Skeletal muscle tissue (tissue), 4 donors: ENCODE measurements around the gene SLC7A5. TPM values are rescaled to one million over a fixed set of nuclear protein-coding genes. Genes with fewer than 3 reads are reported as not detected.

ENCODE experiments used
- H3K27ac ChIP-seq: one replicate; pipeline ENCODE4 v1.7.0; 2013; ENCODE audit warnings: mild to moderate bottlenecking, low read depth, low read length, inconsistent platforms
- H3K27me3 ChIP-seq, 3 donors: one replicate each; pipeline ENCODE4 v1.7.0; 2013; ENCODE audit warnings: low read length in 3 of 3; ENCODE audit not compliant: control insufficient read depth in 3 of 3, insufficient read depth in 3 of 3
- H3K36me3 ChIP-seq, 3 donors: one replicate each; pipeline ENCODE4 v1.7.0; 2013; ENCODE audit warnings: low read length in 3 of 3; ENCODE audit not compliant: control insufficient read depth in 3 of 3, insufficient read depth in 3 of 3
- H3K4me1 ChIP-seq, 3 donors: one replicate each; pipeline ENCODE4 v1.7.0; 2013; ENCODE audit warnings: low read length in 3 of 3, mild to moderate bottlenecking in 3 of 3; ENCODE audit not compliant: control insufficient read depth in 3 of 3, insufficient read depth in 3 of 3
- H3K4me3 ChIP-seq, 3 donors: one replicate each; pipeline ENCODE4 v1.7.0; 2013; ENCODE audit warnings: low read length in 3 of 3
- H3K9ac ChIP-seq, 3 donors: one replicate each; pipeline ENCODE4 v1.7.0; 2013; ENCODE audit warnings: low read length in 3 of 3, mild to moderate bottlenecking in 3 of 3, moderate library complexity in 2 of 3, low read depth in 1 of 3
- H3K9me3 ChIP-seq, 3 donors: one replicate each; pipeline ENCODE4 v1.7.0; 2013; ENCODE audit warnings: low read length in 3 of 3; ENCODE audit not compliant: control insufficient read depth in 3 of 3
- total RNA-seq: library from RNA; depleted of rRNA; stranded (reverse); fragments of >200 nt; gene quantifications from one replicate; pipeline ENCODE4 v1.2.3, GENCODE V29; 2014
- donor health status: Osteomylitis.

The SLC7A5 gene
- total RNA-seq, 1 donor from 2014 or later: 3.1 TPM

DNA sequence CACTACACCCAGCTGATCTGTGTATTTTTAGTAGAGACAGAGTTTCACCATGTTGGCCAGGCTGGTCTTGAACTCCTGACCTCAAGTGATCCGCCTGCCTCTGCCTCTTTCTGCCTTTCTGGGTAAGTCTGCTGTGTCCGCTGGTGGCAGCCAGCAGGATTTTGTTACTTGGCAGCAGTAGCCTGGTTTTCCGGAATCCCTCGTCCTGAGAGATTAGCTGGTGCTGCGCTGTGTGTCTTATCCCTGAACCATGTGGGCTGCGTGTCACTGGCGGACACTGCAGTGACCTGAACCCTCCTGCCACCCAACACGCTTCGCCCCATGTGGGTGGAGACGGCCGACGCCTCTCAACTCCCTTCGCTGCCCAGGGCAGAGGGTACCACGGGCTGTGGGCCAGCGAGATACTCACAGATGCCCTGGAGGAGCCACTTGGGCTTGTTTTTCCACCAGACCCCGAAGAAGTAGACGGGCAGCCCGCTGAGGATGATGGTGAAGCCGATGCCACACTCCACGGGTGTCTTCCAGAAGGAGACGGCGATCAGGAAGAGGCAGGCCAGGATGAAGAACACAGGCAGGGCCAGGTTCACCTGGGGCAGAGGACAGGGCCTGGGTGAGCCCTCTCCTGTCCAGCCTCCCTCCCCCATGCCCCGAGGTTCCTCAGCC, 35.2 kb downstream of the SLC7A5 start:
- peaks cover 44 to 75% (median 71%) of the 10 kb centered on the region in 3 donors for H3K36me3 ChIP-seq
- H3K4me3 ChIP-seq: no peak overlapping the region
- no peak overlapping the region for H3K27ac ChIP-seq
- peaks cover 0 to 11% (median 2%) of the 10 kb centered on the region in 3 donors for H3K4me1 ChIP-seq
- no peaks in the 10 kb centered on the region for H3K9me3 ChIP-seq
- H3K9ac ChIP-seq: peak overlapping the region in 1 of 3 donors; percentile 16
- H3K27me3 ChIP-seq: no peaks in the 10 kb centered on the region

DNA sequence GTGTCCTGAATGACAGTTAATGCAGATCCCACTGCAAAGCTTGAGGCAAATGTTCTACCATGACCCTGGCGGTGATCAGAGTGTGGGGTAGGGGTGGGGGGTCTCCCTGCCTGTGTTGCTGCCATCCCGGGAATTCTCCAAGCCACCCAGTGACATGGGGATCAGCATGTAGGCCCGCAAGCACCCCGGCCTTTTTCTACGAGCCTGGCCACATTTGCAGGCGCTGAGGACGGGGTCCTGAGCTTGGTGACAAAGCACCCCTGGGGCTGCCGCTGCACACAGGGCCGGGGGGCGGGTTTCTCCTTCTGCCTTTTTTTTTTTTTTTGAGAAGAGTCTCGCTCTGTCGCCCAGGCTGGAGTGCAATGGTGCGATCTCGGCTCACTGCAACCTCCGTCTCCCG, 35.8 kb downstream of the SLC7A5 start:
- Histone ChIP-seq H3K9ac (no peak overlapping the region), H3K9me3 (no peaks in the 10 kb centered on the region), H3K27ac (no peak overlapping the region), H3K4me3 (no peak overlapping the region), H3K27me3 (no peaks in the 10 kb centered on the region), H3K36me3 (peaks cover 38 to 69% (median 66%) of the 10 kb centered on the region in 3 donors), H3K4me1 (peaks cover 0 to 11% (median 2%) of the 10 kb centered on the region in 3 donors)

DNA sequence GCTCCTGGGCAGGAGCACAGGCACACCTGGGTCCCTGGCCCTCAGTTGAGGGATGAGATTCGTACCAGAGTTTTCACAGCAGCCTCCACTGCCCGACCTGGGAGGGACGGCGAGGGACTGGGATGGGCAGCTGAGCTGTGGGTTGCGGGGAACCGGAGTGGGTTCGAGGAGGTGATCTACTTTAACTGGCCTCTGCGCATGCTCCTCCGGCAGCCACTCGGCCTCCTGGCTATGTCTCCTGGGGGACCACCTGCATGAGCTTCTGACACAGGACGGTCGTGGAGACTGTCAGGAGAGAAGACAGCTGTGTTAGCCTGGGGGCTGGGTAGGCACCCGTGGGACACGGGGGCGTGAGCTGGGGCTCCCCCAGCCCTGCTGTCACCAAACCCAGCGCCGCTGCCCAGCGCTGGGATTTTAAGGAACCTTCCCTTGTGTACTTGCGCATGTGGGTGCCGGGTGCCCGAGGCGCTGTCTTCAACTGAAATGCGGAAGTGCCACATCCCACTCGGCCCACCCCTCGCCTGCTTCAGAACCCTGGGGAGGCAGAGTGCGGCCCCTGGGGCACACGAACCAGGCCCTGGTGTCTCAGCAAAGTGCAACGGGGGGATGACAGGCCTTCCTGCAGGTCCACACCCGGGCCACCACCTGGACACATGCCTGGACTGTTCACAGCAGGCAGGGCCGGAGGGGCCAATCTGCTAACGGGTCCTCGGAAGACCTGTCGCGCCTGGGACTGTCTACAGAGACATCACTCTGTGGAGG, 36.4 kb downstream of the SLC7A5 start:
- H3K36me3 ChIP-seq: peaks cover 36 to 65% (median 63%) of the 10 kb centered on the region in 3 donors
- H3K9ac ChIP-seq: no peak overlapping the region

DNA sequence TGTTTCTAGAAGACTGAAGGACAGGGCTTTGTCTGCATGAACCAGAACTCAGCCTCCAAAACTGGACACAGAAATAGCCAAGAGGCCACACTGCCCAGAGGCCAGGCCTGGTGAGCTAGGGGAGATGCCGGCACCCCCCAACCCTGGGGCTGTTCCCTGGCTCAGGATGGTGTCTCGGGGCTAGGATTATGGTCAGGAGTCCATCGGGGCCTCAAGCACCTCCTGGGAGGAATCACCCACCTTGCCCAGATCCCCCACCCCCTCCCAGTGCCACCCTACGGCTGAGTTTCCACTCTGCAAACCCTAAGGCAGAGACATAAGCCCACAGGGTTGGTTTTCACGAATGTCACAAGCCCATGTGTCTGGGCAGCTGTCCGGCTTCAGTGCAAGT, 37.2 kb downstream of the SLC7A5 start:
- Histone ChIP-seq H3K36me3 (peaks cover 28 to 59% (median 55%) of the 10 kb centered on the region in 3 donors), H3K4me1 (peaks cover 0 to 11% (median 2%) of the 10 kb centered on the region in 3 donors)

More for the DNA sequence above, 36.4 kb downstream of the SLC7A5 start:
- peaks cover 0 to 11% (median 2%) of the 10 kb centered on the region in 3 donors for H3K4me1 ChIP-seq
- H3K4me3 ChIP-seq: no peak overlapping the region
- no peak overlapping the region for H3K27ac ChIP-seq
- H3K9me3 ChIP-seq: no peaks in the 10 kb centered on the region
- no peaks in the 10 kb centered on the region for H3K27me3 ChIP-seq

DNA sequence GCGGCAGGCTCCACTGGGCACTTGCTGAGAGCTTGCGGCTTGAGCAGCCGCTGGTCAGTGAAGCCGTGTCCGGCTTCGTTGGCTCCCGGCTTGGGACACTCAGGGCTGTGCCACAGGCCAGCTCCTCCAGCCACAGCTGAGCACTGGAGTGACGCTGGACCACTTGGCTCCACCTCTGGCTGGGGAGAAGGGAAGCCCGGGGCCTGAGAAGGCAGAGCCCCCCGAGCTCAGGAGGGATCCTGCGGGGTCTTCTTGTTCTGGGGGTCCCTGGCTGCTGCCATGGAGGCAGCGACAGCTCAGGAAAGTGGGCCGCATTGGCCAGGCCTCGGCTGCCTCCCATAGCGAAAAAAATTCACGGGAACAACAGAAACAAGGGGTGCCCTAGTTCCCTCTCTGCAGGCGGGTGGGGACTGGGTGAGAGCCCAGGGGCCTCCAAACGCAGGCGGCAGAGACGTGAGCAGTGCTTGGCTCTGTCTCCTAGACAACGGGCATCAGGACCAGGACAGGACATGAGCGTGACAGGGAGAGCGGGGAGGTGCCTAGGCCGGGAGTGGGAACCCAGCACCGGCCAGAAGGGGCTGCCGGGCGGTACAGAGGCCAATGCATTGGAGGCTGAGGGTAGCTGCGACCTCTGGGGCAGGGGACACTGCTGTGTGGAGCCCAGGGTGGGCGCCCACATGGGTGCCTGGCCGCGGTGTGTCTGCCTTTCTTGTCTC, 37.7 kb downstream of the SLC7A5 start:
- Histone ChIP-seq H3K27ac (no peak overlapping the region), H3K9me3 (no peaks in the 10 kb centered on the region), H3K4me1 (peaks cover 0 to 11% (median 2%) of the 10 kb centered on the region in 3 donors), H3K9ac (no peak overlapping the region), H3K4me3 (no peak overlapping the region), H3K36me3 (peaks cover 23 to 53% (median 49%) of the 10 kb centered on the region in 3 donors), H3K27me3 (no peaks in the 10 kb centered on the region)

More for the DNA sequence above, 37.2 kb downstream of the SLC7A5 start:
- H3K27me3 ChIP-seq: no peaks in the 10 kb centered on the region
- H3K9me3 ChIP-seq: no peaks in the 10 kb centered on the region
- no peak overlapping the region for H3K27ac ChIP-seq
- no peak overlapping the region for H3K9ac ChIP-seq
- H3K4me3 ChIP-seq: no peak overlapping the region

DNA sequence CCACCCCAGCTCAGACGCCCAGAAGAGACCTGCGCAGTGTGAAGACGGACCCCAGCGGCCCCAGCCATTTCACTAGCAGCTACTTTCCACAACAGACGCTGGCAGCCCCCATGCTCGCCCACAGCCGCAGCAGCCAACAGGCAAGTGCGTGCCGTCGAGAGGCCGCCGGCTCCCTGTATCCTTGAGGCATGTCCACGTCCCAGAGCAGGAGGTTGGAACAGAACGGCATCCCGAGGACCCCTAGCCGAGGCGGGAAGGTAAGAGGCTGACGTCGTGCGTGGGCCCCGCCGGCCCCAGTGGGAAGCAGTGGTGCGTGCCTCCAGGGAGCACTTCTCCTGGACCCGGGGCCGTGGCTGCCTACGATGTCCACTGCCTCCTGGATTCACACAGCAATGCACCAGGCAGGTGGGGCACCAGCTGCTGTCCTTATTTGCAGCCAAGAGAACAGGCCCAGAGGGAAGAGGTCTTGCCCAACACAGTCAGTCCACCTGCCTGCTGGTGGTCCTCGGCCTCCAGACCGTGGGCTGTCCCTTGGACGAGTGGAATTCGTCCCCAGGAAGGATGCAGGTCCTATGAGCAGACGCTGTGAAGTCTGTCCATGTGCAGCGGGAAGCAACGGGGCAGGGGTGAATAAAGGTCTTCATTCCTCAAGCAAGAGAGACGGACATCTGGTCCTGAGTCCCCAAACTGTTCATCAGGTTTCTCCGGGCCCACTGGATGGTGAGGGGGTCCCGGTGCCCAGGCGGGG, 38.5 kb downstream of the SLC7A5 start:
- Histone ChIP-seq H3K4me3 (no peak overlapping the region), H3K9me3 (no peaks in the 10 kb centered on the region), H3K27ac (no peak overlapping the region), H3K36me3 (peaks cover 16 to 46% (median 44%) of the 10 kb centered on the region in 3 donors), H3K27me3 (no peaks in the 10 kb centered on the region), H3K9ac (no peak overlapping the region), H3K4me1 (peaks cover 0 to 11% (median 2%) of the 10 kb centered on the region in 3 donors)

DNA sequence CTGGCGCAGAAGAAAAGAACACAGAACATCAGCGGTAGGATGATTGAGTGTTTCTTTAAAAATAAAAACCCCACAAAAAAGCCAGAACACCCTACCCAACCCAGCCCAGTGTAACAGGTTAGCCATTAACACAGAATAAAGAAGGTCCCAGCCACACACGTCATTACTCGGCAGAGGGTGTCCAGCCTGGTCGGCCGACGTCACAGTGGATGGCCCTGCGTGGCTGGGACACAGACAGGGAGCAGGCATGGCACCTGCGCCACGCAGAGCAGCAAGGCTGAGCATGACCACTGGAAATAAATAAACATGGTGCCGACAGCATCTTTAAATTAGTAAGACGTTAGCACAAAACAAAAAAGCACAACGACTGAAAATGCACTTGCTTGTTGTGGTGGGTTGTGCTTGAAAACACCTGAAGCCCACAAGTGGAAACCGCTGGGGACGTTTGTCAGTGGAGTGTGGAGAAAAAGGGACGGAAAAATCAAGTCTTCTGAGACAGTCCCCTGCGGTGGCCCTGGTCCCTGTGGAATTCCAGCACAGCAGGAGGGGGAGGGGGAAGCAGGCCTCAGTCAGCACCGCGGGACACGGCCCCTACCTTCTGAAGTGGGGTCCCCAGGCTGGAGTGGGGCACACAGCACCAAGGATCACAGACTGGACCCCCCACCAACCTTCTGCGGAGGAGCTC, 39.2 kb downstream of the SLC7A5 start:
- H3K36me3 ChIP-seq: peaks cover 15 to 44% (median 41%) of the 10 kb centered on the region in 3 donors
- no peaks in the 10 kb centered on the region for H3K27me3 ChIP-seq
- H3K4me3 ChIP-seq: no peak overlapping the region
- H3K4me1 ChIP-seq: peaks cover 0 to 11% (median 2%) of the 10 kb centered on the region in 3 donors
- no peak overlapping the region for H3K9ac ChIP-seq
- no peaks in the 10 kb centered on the region for H3K9me3 ChIP-seq
- no peak overlapping the region for H3K27ac ChIP-seq

DNA sequence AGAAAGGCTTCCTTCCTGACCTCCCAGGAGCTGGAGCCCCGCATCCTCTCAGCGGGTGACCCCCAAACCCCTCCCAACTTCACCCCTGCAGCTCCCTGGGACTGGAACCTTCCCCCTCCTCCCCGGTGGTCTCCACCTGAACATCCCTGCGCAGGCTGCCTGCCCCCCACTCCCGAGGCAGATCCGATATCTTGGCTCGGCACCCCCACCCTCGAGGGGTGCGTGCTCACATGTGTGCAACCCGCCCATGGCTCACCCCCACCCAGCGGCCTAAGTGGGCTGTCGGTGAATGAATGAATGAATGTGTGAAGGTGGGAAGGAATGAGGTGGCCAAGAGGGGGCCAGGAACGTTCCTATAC, 39.7 kb downstream of the SLC7A5 start:
- Histone ChIP-seq H3K9me3 (no peaks in the 10 kb centered on the region), H3K36me3 (peaks cover 13 to 39% (median 36%) of the 10 kb centered on the region in 3 donors), H3K9ac (no peak overlapping the region), H3K4me3 (no peak overlapping the region), H3K4me1 (peaks cover 0 to 7% (median 2%) of the 10 kb centered on the region in 3 donors), H3K27ac (no peak overlapping the region), H3K27me3 (peaks cover 0 to 2% (median under 1%) of the 10 kb centered on the region in 3 donors)
